Spleen (tissue), 11 donors: ENCODE measurements around the gene ABRAXAS1. TPM values are rescaled to one million over a fixed set of nuclear protein-coding genes. Genes with fewer than 3 reads are reported as not detected.

Source experiments
- DNase-seq: peaks from one replicate; pipeline ENCODE4 v3.0.0-alpha.2; 2020
- H3K27ac ChIP-seq, 8 donors: fragments of 200-600 bp; sonication (generic) in 7 of 8; 1 replicate in 4 of 8; 2 replicates in 4 of 8; pipeline versions ENCODE4 v1.5.0 to v1.8.0; 2016 to 2021; ENCODE audit warnings: inconsistent platforms in 4 of 8, mild to moderate bottlenecking in 4 of 8, moderate library complexity in 1 of 8
- H3K27me3 ChIP-seq, 7 donors: fragments of 200-600 bp; sonication (generic) in 6 of 7; replicated peaks in 1 of 7; 1 replicate in 4 of 7; 2 replicates in 3 of 7; pipeline versions ENCODE4 v1.5.0 to v1.8.0; 2016 to 2021; ENCODE audit warnings: inconsistent platforms in 3 of 7, mild to moderate bottlenecking in 1 of 7
- H3K36me3 ChIP-seq, 6 donors: fragments of 200-600 bp; sonication (generic) in 5 of 6; 1 replicate in 4 of 6; 2 replicates in 2 of 6; pipeline versions ENCODE4 v1.5.0 to v1.8.0; 2016 to 2021; ENCODE audit warnings: inconsistent platforms in 2 of 6
- H3K4me1 ChIP-seq, 6 donors: fragments of 200-600 bp; sonication (generic) in 5 of 6; 1 replicate in 3 of 6; 2 replicates in 3 of 6; pipeline versions ENCODE4 v1.5.0 to v1.8.0; 2016 to 2021; ENCODE audit warnings: inconsistent platforms in 3 of 6
- H3K4me3 ChIP-seq, 8 donors: fragments of 200-600 bp; sonication (generic) in 7 of 8; 1 replicate in 4 of 8; 2 replicates in 4 of 8; pipeline versions ENCODE4 v1.5.0 to v1.8.0; 2016 to 2021; ENCODE audit warnings: inconsistent platforms in 4 of 8, mild to moderate bottlenecking in 4 of 8, moderate library complexity in 2 of 8
- H3K9me3 ChIP-seq, 8 donors: fragments of 200-600 bp; sonication (generic) in 7 of 8; 1 replicate in 4 of 8; 2 replicates in 4 of 8; pipeline versions ENCODE4 v1.5.0 to v1.8.0; 2016 to 2021; ENCODE audit warnings: inconsistent platforms in 4 of 8
- POLR2A ChIP-seq, 3 donors: fragments of 450-650 bp; IDR thresholded peaks; one replicate each; pipeline ENCODE4 v1.5.1; 2017; ENCODE audit warnings: antibody characterized with exemption in 3 of 3, mild to moderate bottlenecking in 1 of 3
- POLR2AphosphoS5 ChIP-seq, 3 donors: sonication (generic); formaldehyde crosslinking; IDR thresholded peaks; one replicate each; pipeline ENCODE4 v1.5.1; 2017; ENCODE audit warnings: antibody characterized with exemption in 3 of 3
- WGBS, 5 donors: extraction: QIAGEN DNeasy Blood & Tissue Kit in 3 of 5; methylation state at CpG; one replicate each; pipeline versions ENCODE4 v1.1.5 to v1.1.7; 2013 to 2018; 5-methylcytosine and 5-hydroxymethylcytosine counted together
- intact Hi-C: fragments of 100-400 bp; cut with DNase I; formaldehyde crosslinking; loops from one replicate; pipeline ENCODE4 v1.15.0; 2023; ENCODE audit warnings: low total_unique reads
- polyA plus RNA-seq, 3 donors: library from polyadenylated mRNA; stranded (reverse); fragments of 200-250 nt; gene quantifications; one replicate each; pipeline ENCODE4 v1.2.1, GENCODE V29; 2013
- total RNA-seq, 7 donors: library from RNA; depleted of rRNA in 3 of 7; stranded (reverse); fragments of >200 nt in 3 of 7; fragmentation: NEBNext Ultra II Directional in 4 of 7; extraction: Animal tissue kit (Norgen Biotek cat#: 25700) in 4 of 7; gene quantifications; one replicate each; pipeline versions ENCODE4 v1.1.0 to v1.2.1, GENCODE V29; 2016 to 2021
- TF ChIP-seq, protein P1 (sequence below), 11 experiments: fragments of 200-600 bp in 7 of 11; fragments of 450-650 bp in 4 of 11; sonication (generic) in 4 of 11; IDR thresholded peaks in 8 of 11; conservative IDR thresholded peaks in 3 of 11; 1 replicate in 7 of 11; 2 replicates in 4 of 11; pipeline versions ENCODE4 v1.4.0 to v1.8.0; 2016 to 2021; ENCODE audit warnings: antibody characterized with exemption in 11 of 11, inconsistent platforms in 4 of 11, mild to moderate bottlenecking in 1 of 11
- donor health status: healthy with polysubstance abuse.
- donor health status: DM: no; HTN: no; CAD: no; lungs with moderate emphysema.
- donor health status: DM: no; HTN: no; CAD: no.
- donor health status: Bipolar disorder and iron deficiency.
- donor health status: healthy.
- donor health status: DM: no; HTN: no; CAD: no.
- donor health status: DM: yes; HTN: yes; CAD: no.

The ABRAXAS1 gene
- total and polyA plus RNA-seq, 10 donors: 5.7 to 18.2 (median 11.0) TPM

GRCh38 chr4:83436680-83437079, 48.2 kb downstream of the ABRAXAS1 start:
- WGBS, 5 donors: 94 to 99% (median 94%) methylated on average over 4 of the region's 4 CpGs

GRCh38 chr4:83431200-83431599, 53.7 kb downstream of the ABRAXAS1 start:
- intact Hi-C loops: no loop called here
- 97 to 100% (median 100%) methylated on average over 1 of the region's 1 CpG for WGBS, 5 donors
- H3K9me3 ChIP-seq: no peaks in the 10 kb centered on the region
- H3K4me3 ChIP-seq: no peak overlapping the region
- H3K36me3 ChIP-seq: peaks cover 0 to 99% (median 48%) of the 10 kb centered on the region in 6 donors
- no peak overlapping the region for H3K27ac ChIP-seq
- no peaks in the 10 kb centered on the region for H3K27me3 ChIP-seq
- no peaks in the 10 kb centered on the region for H3K4me1 ChIP-seq
- DNase-seq: no peak
- no peak for TF ChIP-seq POLR2AphosphoS5 (IDR thresholded peaks at IDR 0.05)
- no peak for TF ChIP-seq POLR2A (IDR thresholded peaks at IDR 0.05)
- TF ChIP-seq, protein P1, sequence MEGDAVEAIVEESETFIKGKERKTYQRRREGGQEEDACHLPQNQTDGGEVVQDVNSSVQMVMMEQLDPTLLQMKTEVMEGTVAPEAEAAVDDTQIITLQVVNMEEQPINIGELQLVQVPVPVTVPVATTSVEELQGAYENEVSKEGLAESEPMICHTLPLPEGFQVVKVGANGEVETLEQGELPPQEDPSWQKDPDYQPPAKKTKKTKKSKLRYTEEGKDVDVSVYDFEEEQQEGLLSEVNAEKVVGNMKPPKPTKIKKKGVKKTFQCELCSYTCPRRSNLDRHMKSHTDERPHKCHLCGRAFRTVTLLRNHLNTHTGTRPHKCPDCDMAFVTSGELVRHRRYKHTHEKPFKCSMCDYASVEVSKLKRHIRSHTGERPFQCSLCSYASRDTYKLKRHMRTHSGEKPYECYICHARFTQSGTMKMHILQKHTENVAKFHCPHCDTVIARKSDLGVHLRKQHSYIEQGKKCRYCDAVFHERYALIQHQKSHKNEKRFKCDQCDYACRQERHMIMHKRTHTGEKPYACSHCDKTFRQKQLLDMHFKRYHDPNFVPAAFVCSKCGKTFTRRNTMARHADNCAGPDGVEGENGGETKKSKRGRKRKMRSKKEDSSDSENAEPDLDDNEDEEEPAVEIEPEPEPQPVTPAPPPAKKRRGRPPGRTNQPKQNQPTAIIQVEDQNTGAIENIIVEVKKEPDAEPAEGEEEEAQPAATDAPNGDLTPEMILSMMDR (IDR thresholded peaks at IDR 0.05 in 8 of 11, conservative IDR thresholded peaks at IDR 0.05 in 3 of 11): no peak

More at GRCh38 chr4:83436680-83437079, 48.2 kb downstream of the ABRAXAS1 start:
- DNase-seq: no peak
- intact Hi-C loops: no loop called here
- H3K9me3 ChIP-seq: no peaks in the 10 kb centered on the region
- H3K4me3 ChIP-seq: no peak overlapping the region
- H3K27ac ChIP-seq: no peak overlapping the region
- TF ChIP-seq, protein P1 (IDR thresholded peaks at IDR 0.05 in 8 of 11, conservative IDR thresholded peaks at IDR 0.05 in 3 of 11): no peak
- TF ChIP-seq POLR2A (IDR thresholded peaks at IDR 0.05) (no peak), POLR2AphosphoS5 (IDR thresholded peaks at IDR 0.05) (no peak)
- H3K4me1 ChIP-seq: peaks cover 0 to 8% (median 0%) of the 10 kb centered on the region in 6 donors
- peaks cover 0 to 99% (median 41%) of the 10 kb centered on the region in 6 donors for H3K36me3 ChIP-seq
- H3K27me3 ChIP-seq: no peaks in the 10 kb centered on the region

GRCh38 chr4:83418211-83418610, 66.7 kb downstream of the ABRAXAS1 start:
- Histone ChIP-seq H3K27ac (no peak overlapping the region), H3K27me3 (no peaks in the 10 kb centered on the region), H3K4me3 (no peak overlapping the region), H3K9me3 (no peaks in the 10 kb centered on the region), H3K4me1 (no peaks in the 10 kb centered on the region), H3K36me3 (peaks cover 0 to 100% (median 77%) of the 10 kb centered on the region in 6 donors)
- no peak for DNase-seq
- intact Hi-C loops: no loop called here
- TF ChIP-seq POLR2AphosphoS5 (IDR thresholded peaks at IDR 0.05) (no peak), POLR2A (IDR thresholded peaks at IDR 0.05) (no peak)
- TF ChIP-seq, protein P1 (IDR thresholded peaks at IDR 0.05 in 8 of 11, conservative IDR thresholded peaks at IDR 0.05 in 3 of 11): no peak

- no peaks in the 10 kb centered on the region for H3K9me3 ChIP-seq
- DNase-seq: no peak
- H3K4me3 ChIP-seq: no peak overlapping the region
- intact Hi-C loops: no loop called here
- TF ChIP-seq, protein P1 (IDR thresholded peaks at IDR 0.05 in 8 of 11, conservative IDR thresholded peaks at IDR 0.05 in 3 of 11): no peak
- TF ChIP-seq POLR2A (IDR thresholded peaks at IDR 0.05) (no peak), POLR2AphosphoS5 (IDR thresholded peaks at IDR 0.05) (no peak)
- no peaks in the 10 kb centered on the region for H3K4me1 ChIP-seq
- peaks cover 0 to 100% (median 74%) of the 10 kb centered on the region in 6 donors for H3K36me3 ChIP-seq
- no peaks in the 10 kb centered on the region for H3K27me3 ChIP-seq
- WGBS, 5 donors: 74 to 89% (median 79%) methylated on average over 4 of the region's 4 CpGs
- H3K27ac ChIP-seq: no peak overlapping the region
Observed at GRCh38 chr4:83417566-83417965, 67.3 kb downstream of the ABRAXAS1 start.
